ENCODE results near the gene PRKCA.
"Not testable (repeated sequence)": the region's sequence is repeated elsewhere in the genome, so short reads cannot be mapped to it uniquely, and the experiment has no call there.

The PRKCA gene

DNA sequence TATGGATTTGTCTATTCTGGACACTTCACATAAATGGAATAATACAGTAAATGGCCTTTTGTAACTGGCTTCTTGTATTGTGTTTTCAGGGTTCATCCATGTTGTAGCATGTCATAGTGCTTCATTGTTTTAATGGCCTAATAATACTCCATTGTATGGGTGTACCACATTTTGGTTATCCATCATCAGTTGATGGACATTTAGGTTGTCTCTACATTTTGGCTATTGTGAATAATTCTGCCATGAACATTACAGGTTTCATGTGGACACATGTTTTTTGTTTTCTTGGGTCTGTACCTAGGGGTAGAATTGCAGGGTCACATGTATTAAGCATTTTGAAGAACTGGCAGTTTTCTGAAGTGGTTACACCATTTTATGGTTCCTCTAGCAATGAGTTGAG lies 309.0 kb downstream of the PRKCA start:
- no peaks in the 10 kb centered on the region for H3K36me3 ChIP-seq (ENCODE audit: control insufficient read depth, insufficient read depth, low read length)
- H3K27ac ChIP-seq (ENCODE audit: insufficient read depth, low read length, poor library complexity, severe bottlenecking), result no peak overlapping the region
- peaks cover 11% of the 10 kb centered on the region for H3K9me3 ChIP-seq (ENCODE audit: control insufficient read depth, low read length)
- no peak overlapping the region for H3K4me3 ChIP-seq (ENCODE audit: insufficient read depth, low read depth, low read length, poor library complexity, severe bottlenecking)
- no peaks in the 10 kb centered on the region for H3K27me3 ChIP-seq (replicated peaks; ENCODE audit: control insufficient read depth, insufficient read depth, low read length, poor library complexity, severe bottlenecking)
- DNase-seq, result no peak
- H3K4me1 ChIP-seq (ENCODE audit: control insufficient read depth, insufficient read depth, low read length, poor library complexity, severe bottlenecking), result no peaks in the 10 kb centered on the region

DNA sequence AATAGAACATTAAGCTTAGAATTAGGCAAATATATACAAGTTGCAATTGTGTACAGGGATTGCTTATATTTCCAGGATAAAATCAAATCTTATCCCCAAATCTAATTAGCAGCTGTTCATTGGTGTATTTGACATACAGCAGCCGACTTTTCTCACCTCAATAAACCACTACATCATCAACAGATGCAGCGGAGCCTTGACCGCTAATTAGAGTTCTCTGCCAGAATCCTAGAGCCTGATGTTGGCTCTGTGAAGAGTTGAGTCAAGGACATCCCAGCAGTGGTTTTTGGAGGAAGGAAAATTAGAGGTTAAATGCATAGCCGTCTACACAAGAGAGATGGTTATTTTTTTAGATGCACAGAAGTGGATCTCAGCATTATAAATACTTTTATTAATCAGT lies 310.6 kb downstream of the PRKCA start:
- no peaks in the 10 kb centered on the region for H3K27me3 ChIP-seq (replicated peaks; ENCODE audit: control insufficient read depth, insufficient read depth, low read length, poor library complexity, severe bottlenecking)
- peaks cover 11% of the 10 kb centered on the region for H3K9me3 ChIP-seq (ENCODE audit: control insufficient read depth, low read length)
- no peak overlapping the region for H3K4me3 ChIP-seq (ENCODE audit: insufficient read depth, low read depth, low read length, poor library complexity, severe bottlenecking)
- no peaks in the 10 kb centered on the region for H3K4me1 ChIP-seq (ENCODE audit: control insufficient read depth, insufficient read depth, low read length, poor library complexity, severe bottlenecking)
- no peaks in the 10 kb centered on the region for H3K36me3 ChIP-seq (ENCODE audit: control insufficient read depth, insufficient read depth, low read length)
- H3K27ac ChIP-seq (ENCODE audit: insufficient read depth, low read length, poor library complexity, severe bottlenecking), result no peak overlapping the region
- no peak for DNase-seq

DNA sequence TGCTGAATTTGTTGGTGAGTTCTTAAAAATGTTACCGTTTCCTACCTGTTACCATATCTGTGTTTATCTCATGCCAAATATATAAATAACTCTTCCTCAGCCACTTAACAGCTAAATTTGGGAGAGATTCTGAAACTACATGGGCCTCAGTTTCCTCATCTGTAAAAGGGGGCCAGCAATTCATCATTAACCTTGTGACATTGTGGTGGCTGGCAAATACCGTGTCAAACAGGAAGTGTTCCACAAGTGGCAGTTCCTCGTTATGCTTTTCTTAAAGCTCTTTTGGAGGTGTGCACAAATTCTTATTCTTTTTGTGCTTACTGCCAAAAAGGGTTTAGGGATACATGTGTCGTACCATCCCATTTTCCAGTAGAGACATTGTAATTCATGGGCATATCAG lies 312.1 kb downstream of the PRKCA start:
- H3K4me1 ChIP-seq (ENCODE audit: control insufficient read depth, insufficient read depth, low read length, poor library complexity, severe bottlenecking), result no peaks in the 10 kb centered on the region
- no peaks in the 10 kb centered on the region for H3K27me3 ChIP-seq (replicated peaks; ENCODE audit: control insufficient read depth, insufficient read depth, low read length, poor library complexity, severe bottlenecking)
- no peak for DNase-seq
- H3K27ac ChIP-seq (ENCODE audit: insufficient read depth, low read length, poor library complexity, severe bottlenecking), result no peak overlapping the region
- H3K4me3 ChIP-seq (ENCODE audit: insufficient read depth, low read depth, low read length, poor library complexity, severe bottlenecking), result no peak overlapping the region
- H3K36me3 ChIP-seq (ENCODE audit: control insufficient read depth, insufficient read depth, low read length), result no peaks in the 10 kb centered on the region
- H3K9me3 ChIP-seq (ENCODE audit: control insufficient read depth, low read length), result peaks cover 11% of the 10 kb centered on the region

DNA sequence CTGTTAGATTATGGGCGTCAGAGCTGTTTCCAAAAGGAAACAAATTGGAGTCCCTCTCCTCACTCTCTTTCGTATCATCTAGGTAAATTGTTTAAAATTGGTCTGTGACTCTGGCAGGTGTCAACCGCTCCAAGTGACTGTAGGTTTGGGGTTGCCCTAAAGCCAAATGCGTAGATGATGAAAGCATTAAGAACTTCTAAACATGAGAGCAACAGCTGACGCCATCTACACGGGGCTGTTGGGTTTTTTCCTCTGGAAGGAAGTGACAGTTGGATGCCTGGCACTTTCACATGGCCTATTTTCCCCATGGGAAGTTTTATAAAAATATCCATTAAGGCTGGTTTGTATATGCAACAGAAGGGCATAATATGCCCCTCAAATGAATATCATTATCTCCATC lies 316.8 kb downstream of the PRKCA start:
- no peak overlapping the region for H3K4me3 ChIP-seq (ENCODE audit: insufficient read depth, low read depth, low read length, poor library complexity, severe bottlenecking)
- H3K27ac ChIP-seq (ENCODE audit: insufficient read depth, low read length, poor library complexity, severe bottlenecking), result no peak overlapping the region
- H3K27me3 ChIP-seq (replicated peaks; ENCODE audit: control insufficient read depth, insufficient read depth, low read length, poor library complexity, severe bottlenecking), result no peaks in the 10 kb centered on the region
- no peaks in the 10 kb centered on the region for H3K4me1 ChIP-seq (ENCODE audit: control insufficient read depth, insufficient read depth, low read length, poor library complexity, severe bottlenecking)
- no peaks in the 10 kb centered on the region for H3K9me3 ChIP-seq (ENCODE audit: control insufficient read depth, low read length)
- DNase-seq, result no peak
- no peaks in the 10 kb centered on the region for H3K36me3 ChIP-seq (ENCODE audit: control insufficient read depth, insufficient read depth, low read length)

DNA sequence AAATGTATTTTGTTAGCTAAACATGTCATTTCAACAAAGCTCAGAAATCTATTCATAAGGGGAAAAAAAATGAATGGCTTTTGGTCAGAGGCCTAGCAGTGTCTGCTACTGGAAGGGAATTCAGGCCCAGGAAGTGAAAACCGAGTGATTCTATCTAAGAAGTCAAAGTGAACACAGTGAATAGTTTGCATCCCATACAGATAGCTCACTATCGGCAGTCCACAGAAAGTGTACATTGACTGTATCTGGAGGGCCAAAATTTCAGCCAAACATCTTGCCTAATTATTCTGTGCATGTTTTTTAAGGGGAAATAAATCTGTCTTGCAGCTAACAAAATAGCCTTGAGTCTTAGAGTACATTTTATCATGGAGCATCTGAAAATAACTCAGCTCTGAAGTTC lies 318.1 kb downstream of the PRKCA start:
- H3K4me1 ChIP-seq (ENCODE audit: control insufficient read depth, insufficient read depth, low read length, poor library complexity, severe bottlenecking), result no peaks in the 10 kb centered on the region
- no peaks in the 10 kb centered on the region for H3K36me3 ChIP-seq (ENCODE audit: control insufficient read depth, insufficient read depth, low read length)
- H3K27me3 ChIP-seq (replicated peaks; ENCODE audit: control insufficient read depth, insufficient read depth, low read length, poor library complexity, severe bottlenecking), result no peaks in the 10 kb centered on the region
- no peak for DNase-seq
- H3K4me3 ChIP-seq (ENCODE audit: insufficient read depth, low read depth, low read length, poor library complexity, severe bottlenecking), result no peak overlapping the region
- H3K27ac ChIP-seq (ENCODE audit: insufficient read depth, low read length, poor library complexity, severe bottlenecking), result no peak overlapping the region
- no peaks in the 10 kb centered on the region for H3K9me3 ChIP-seq (ENCODE audit: control insufficient read depth, low read length)

DNA sequence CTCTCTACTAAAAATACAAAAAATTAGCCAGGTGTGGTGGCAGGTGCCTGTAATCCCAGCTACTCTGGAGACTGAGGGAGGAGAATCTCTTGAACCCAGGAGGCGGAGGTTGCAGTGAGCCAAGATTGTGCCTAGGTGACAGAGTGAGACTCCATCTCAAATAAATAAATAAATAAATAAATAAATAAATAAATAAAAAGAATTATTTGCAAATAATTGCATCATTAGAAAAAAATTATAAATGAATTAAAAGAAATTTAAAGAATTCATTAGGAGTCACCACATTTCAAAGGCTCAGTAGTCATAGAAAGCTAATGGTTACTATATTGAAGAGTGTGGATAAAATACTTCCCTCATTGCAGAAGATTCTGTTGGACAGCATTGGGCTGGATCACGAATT lies 322.2 kb downstream of the PRKCA start:
- not testable (repeated sequence) for H3K27me3 ChIP-seq (replicated peaks; ENCODE audit: control insufficient read depth, insufficient read depth, low read length, poor library complexity, severe bottlenecking); H3K27ac ChIP-seq (ENCODE audit: insufficient read depth, low read length, poor library complexity, severe bottlenecking); DNase-seq

DNA sequence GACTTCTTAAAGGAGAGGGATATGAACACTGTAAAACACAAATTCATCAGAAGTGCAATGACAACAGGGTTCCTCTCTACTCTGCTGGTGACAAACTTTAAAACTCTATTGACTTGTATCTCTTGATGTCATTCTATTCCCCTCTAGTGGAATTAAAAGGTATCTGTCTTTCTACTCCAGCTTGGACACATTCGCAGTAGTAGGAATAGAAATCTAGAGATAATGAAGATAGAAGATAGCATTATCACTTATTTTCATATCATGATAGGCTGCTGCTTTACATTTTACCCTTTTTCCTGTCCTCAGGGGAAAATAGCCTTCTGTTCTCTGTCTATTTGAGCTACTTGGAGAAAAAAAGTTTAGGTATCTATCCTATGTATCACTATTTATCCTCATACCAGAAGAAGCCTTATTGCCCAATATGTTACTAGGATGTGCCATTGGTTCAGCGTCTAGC lies 322.9 kb downstream of the PRKCA start:
- Histone ChIP-seq H3K4me3 (ENCODE audit: insufficient read depth, low read depth, low read length, poor library complexity, severe bottlenecking) (no peak overlapping the region), H3K36me3 (ENCODE audit: control insufficient read depth, insufficient read depth, low read length) (no peaks in the 10 kb centered on the region), H3K27ac (ENCODE audit: insufficient read depth, low read length, poor library complexity, severe bottlenecking) (no peak overlapping the region), H3K4me1 (ENCODE audit: control insufficient read depth, insufficient read depth, low read length, poor library complexity, severe bottlenecking) (no peaks in the 10 kb centered on the region), H3K27me3 (replicated peaks; ENCODE audit: control insufficient read depth, insufficient read depth, low read length, poor library complexity, severe bottlenecking) (no peaks in the 10 kb centered on the region), H3K9me3 (ENCODE audit: control insufficient read depth, low read length) (no peaks in the 10 kb centered on the region)
- no peak for DNase-seq

More for the DNA sequence above, 322.2 kb downstream of the PRKCA start:
- H3K36me3 ChIP-seq (ENCODE audit: control insufficient read depth, insufficient read depth, low read length); H3K4me1 ChIP-seq (ENCODE audit: control insufficient read depth, insufficient read depth, low read length, poor library complexity, severe bottlenecking); H3K9me3 ChIP-seq (ENCODE audit: control insufficient read depth, low read length); H3K4me3 ChIP-seq (ENCODE audit: insufficient read depth, low read depth, low read length, poor library complexity, severe bottlenecking): not testable (repeated sequence)

DNA sequence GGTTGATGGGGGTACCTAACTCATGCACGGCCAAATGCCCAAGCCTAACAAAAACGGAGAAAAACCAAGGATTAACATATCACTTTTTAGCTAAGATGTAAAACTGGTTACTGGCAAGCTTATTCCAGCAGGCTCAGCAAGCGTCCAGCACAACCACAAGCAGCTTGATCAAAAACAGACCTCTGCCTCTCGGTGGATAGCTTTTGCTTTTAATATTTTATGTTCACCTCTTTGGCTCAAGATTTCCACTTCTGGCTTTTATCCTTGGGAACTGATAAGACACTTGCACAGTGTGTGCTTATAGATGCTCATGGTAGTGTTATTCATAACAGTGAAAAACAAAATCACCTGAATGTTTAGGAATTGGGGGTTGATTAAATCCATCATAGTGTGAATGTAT lies 325.6 kb downstream of the PRKCA start:
- H3K27ac ChIP-seq (ENCODE audit: insufficient read depth, low read length, poor library complexity, severe bottlenecking), result no peak overlapping the region
- H3K4me1 ChIP-seq (ENCODE audit: control insufficient read depth, insufficient read depth, low read length, poor library complexity, severe bottlenecking), result no peaks in the 10 kb centered on the region

DNA sequence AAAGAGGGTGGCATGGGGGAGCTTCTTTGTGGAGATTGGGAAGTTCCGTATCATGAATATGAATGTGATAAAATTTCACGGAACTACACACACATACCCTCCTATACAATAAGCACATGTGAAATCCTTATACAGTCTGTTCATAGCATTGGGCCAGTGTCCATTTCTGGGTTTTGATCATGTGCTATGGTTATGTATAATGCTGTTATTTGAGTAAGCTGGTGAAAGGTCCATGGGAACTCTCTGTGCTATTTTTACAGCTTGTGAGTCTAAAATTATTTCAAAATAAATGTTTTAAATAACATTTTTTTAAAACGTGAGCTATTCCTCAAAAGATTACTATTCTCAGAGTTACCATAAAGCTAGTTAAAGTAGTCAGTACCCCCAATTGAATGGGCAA lies 327.3 kb downstream of the PRKCA start:
- no peaks in the 10 kb centered on the region for H3K36me3 ChIP-seq (ENCODE audit: control insufficient read depth, insufficient read depth, low read length)
- no peak overlapping the region for H3K27ac ChIP-seq (ENCODE audit: insufficient read depth, low read length, poor library complexity, severe bottlenecking)
- H3K9me3 ChIP-seq (ENCODE audit: control insufficient read depth, low read length), result no peaks in the 10 kb centered on the region
- H3K27me3 ChIP-seq (replicated peaks; ENCODE audit: control insufficient read depth, insufficient read depth, low read length, poor library complexity, severe bottlenecking), result no peaks in the 10 kb centered on the region
- DNase-seq, result no peak
- H3K4me3 ChIP-seq (ENCODE audit: insufficient read depth, low read depth, low read length, poor library complexity, severe bottlenecking), result no peak overlapping the region
- H3K4me1 ChIP-seq (ENCODE audit: control insufficient read depth, insufficient read depth, low read length, poor library complexity, severe bottlenecking), result no peaks in the 10 kb centered on the region

More for the DNA sequence above, 325.6 kb downstream of the PRKCA start:
- H3K36me3 ChIP-seq (ENCODE audit: control insufficient read depth, insufficient read depth, low read length), result no peaks in the 10 kb centered on the region
- no peaks in the 10 kb centered on the region for H3K9me3 ChIP-seq (ENCODE audit: control insufficient read depth, low read length)
- no peak overlapping the region for H3K4me3 ChIP-seq (ENCODE audit: insufficient read depth, low read depth, low read length, poor library complexity, severe bottlenecking)
- no peak for DNase-seq
- H3K27me3 ChIP-seq (replicated peaks; ENCODE audit: control insufficient read depth, insufficient read depth, low read length, poor library complexity, severe bottlenecking), result no peaks in the 10 kb centered on the region

DNA sequence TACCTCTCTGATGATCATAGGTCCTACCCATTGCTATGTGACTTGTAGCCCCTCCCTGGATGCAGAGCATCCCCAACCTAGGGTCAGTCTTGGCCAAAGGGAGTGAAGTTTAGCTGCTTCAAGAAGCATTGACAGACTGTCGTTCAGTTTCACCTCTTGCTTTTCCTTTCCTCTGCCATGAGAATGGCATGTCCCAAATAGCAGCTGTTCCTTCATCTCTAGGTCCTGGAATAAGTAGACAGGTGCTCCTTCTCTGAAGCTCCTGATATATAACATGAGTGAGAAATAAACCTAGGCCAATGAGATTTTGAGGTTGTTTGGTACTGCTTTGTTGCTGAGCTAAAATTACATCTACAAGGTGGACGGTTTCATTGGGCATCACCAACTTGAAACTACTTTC lies 328.0 kb downstream of the PRKCA start:
- Histone ChIP-seq H3K4me1 (ENCODE audit: control insufficient read depth, insufficient read depth, low read length, poor library complexity, severe bottlenecking) (no peaks in the 10 kb centered on the region), H3K9me3 (ENCODE audit: control insufficient read depth, low read length) (no peaks in the 10 kb centered on the region), H3K36me3 (ENCODE audit: control insufficient read depth, insufficient read depth, low read length) (no peaks in the 10 kb centered on the region), H3K27ac (ENCODE audit: insufficient read depth, low read length, poor library complexity, severe bottlenecking) (no peak overlapping the region), H3K27me3 (replicated peaks; ENCODE audit: control insufficient read depth, insufficient read depth, low read length, poor library complexity, severe bottlenecking) (no peaks in the 10 kb centered on the region), H3K4me3 (ENCODE audit: insufficient read depth, low read depth, low read length, poor library complexity, severe bottlenecking) (no peak overlapping the region)
- DNase-seq, result no peak
